ENCODE results near the gene PNMA8A. TPM values are rescaled to one million over a fixed set of nuclear protein-coding genes. Genes with fewer than 3 reads are reported as not detected.

PNMA8A gene
- polyA plus RNA-seq, 2 of the 4 experiments (the other 2 are of a cell fraction) = 11.2 to 15.4 TPM

GRCh38 chr19:46513461-46514236, 42.3 kb upstream of the PNMA8A start (continued):
- TF ChIP-seq, protein P1, sequence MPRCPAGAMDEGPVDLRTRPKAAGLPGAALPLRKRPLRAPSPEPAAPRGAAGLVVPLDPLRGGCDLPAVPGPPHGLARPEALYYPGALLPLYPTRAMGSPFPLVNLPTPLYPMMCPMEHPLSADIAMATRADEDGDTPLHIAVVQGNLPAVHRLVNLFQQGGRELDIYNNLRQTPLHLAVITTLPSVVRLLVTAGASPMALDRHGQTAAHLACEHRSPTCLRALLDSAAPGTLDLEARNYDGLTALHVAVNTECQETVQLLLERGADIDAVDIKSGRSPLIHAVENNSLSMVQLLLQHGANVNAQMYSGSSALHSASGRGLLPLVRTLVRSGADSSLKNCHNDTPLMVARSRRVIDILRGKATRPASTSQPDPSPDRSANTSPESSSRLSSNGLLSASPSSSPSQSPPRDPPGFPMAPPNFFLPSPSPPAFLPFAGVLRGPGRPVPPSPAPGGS (IDR thresholded peaks at IDR 0.05) = no peak
- no peak for TF ChIP-seq USF2 (IDR thresholded peaks at IDR 0.05)
- TF ChIP-seq PHF8 (IDR thresholded peaks at IDR 0.05; ENCODE audit: borderline replicate concordance, low read depth) = no peak
- no peak for TF ChIP-seq EHF (CRISPR knock-in tag; IDR thresholded peaks at IDR 0.05)
- TF ChIP-seq E2F6 (IDR thresholded peaks at IDR 0.05; ENCODE audit: borderline replicate concordance, low read depth) = no peak; the same call in 1 of the 2 replicates
- no peak for TF ChIP-seq RFX5 (IDR thresholded peaks at IDR 0.05)

DNA sequence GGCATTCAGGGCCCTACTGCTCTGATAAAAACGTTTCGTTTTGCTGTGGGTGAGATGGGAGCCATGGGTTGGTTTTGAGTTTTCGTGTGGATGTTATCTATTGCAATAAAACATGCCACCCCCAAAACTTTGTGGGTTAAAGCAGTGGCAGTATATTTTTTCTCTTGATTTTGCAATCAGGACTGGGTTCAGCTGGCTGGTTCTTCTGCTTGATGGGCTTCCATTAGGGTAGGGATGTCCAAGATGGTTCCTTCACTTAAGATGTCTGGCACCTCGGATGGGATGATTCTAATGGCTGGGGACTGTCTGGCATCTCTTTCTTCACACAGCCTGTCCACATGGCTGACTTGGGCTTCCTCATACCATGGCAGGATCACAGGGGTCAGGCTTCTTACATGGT, 39.9 kb upstream of the PNMA8A start:
- H3K4me3 ChIP-seq = no peak overlapping the region
- WGBS (ENCODE audit: missing lambda C conversion rate) = 7% methylated on average over 4 of the region's 4 CpGs
- POLR2A ChIA-PET = no interaction called here
- H3K9me3 ChIP-seq = peaks cover 6% of the 10 kb centered on the region; the same call in 2 of the 3 replicates
- ATAC-seq = no peak
- TF ChIP-seq ZSCAN20 (CRISPR knock-in tag; IDR thresholded peaks at IDR 0.05) (no peak), SREBF2 (IDR thresholded peaks at IDR 0.05) (no peak), REST (IDR thresholded peaks at IDR 0.05) (no peak), PBX3 (IDR thresholded peaks at IDR 0.05) (no peak), RNF2 (IDR thresholded peaks at IDR 0.05; ENCODE audit: borderline replicate concordance, low read depth) (no peak), MAFK (IDR thresholded peaks at IDR 0.05; ENCODE audit: partially characterized antibody) (no peak), EHMT2 (IDR thresholded peaks at IDR 0.05; ENCODE audit: low read depth) (no peak), GATA3 (IDR thresholded peaks at IDR 0.05; ENCODE audit: borderline replicate concordance) (no peak), CHD4 (IDR thresholded peaks at IDR 0.05; ENCODE audit: borderline replicate concordance) (no peak), RARB (CRISPR knock-in tag; IDR thresholded peaks at IDR 0.05) (no peak), HOXA7 (CRISPR knock-in tag; IDR thresholded peaks at IDR 0.05) (no peak), FOSL2 (IDR thresholded peaks at IDR 0.05) (no peak), FOSL2 (CRISPR knock-in tag; IDR thresholded peaks at IDR 0.05) (no peak), EHF (CRISPR knock-in tag; IDR thresholded peaks at IDR 0.05) (no peak)
- TF ChIP-seq, protein P2, sequence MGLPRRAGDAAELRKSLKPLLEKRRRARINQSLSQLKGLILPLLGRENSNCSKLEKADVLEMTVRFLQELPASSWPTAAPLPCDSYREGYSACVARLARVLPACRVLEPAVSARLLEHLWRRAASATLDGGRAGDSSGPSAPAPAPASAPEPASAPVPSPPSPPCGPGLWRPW (IDR thresholded peaks at IDR 0.05) = no peak
- TF ChIP-seq, protein P1 (IDR thresholded peaks at IDR 0.05) = no peak
- no peak overlapping the region for H3K4me2 ChIP-seq
- no peak for DNase-seq (ENCODE audit: low read depth in 1 of 2, low spot score in 1 of 2)
- FAIRE-seq = no peak
- H3K4me1 ChIP-seq = peaks cover 16% of the 10 kb centered on the region; the same call in 2 of the 3 replicates
- H3K27ac ChIP-seq = no peak overlapping the region
- CTCF ChIA-PET = interaction anchor here (1.2 to 35.8 kb wide), 10 partner anchors 9 to 247 kb away, joined by 4 to 1052 read pairs (median 22); partner anchors contain the start of gene PPP5C

All from A549 (cell line).